IPS-NIHi11 (cell line): ENCODE measurements around the gene C16orf54.
"Not testable (repeated sequence)": the region's sequence is repeated elsewhere in the genome, so short reads cannot be mapped to it uniquely, and the experiment has no call there.

Experiments used
- DNase-seq: peaks from one replicate; pipeline ENCODE4 v3.0.0; 2012; ENCODE audit warnings: mixed read lengths, low spot score

The C16orf54 gene

GRCh38 chr16:29767062-29767461 is 21.3 kb upstream of the C16orf54 start:
- no peak for DNase-seq

GRCh38 chr16:29766571-29766970 is 20.8 kb upstream of the C16orf54 start:
- DNase-seq, result no peak

GRCh38 chr16:29765167-29766032 is 19.6 kb upstream of the C16orf54 start:
- DNase-seq, result no peak

GRCh38 chr16:29763326-29763725 is 17.5 kb upstream of the C16orf54 start:
- no peak for DNase-seq

GRCh38 chr16:29761882-29762281 is 16.1 kb upstream of the C16orf54 start:
- DNase-seq, result no peak

GRCh38 chr16:29761280-29761651 is 15.5 kb upstream of the C16orf54 start:
- DNase-seq, result not testable (repeated sequence)

GRCh38 chr16:29760567-29761279 is 14.9 kb upstream of the C16orf54 start:
- peak; percentile 35 for DNase-seq

GRCh38 chr16:29757950-29758466 is 12.2 kb upstream of the C16orf54 start:
- DNase-seq, result no peak

GRCh38 chr16:29757086-29757485 is 11.3 kb upstream of the C16orf54 start:
- DNase-seq, result not testable (repeated sequence)

- no peak for DNase-seq
Observed at GRCh38 chr16:29756654-29757053, 10.9 kb upstream of the C16orf54 start.

- DNase-seq, result no peak
Observed at GRCh38 chr16:29753516-29753915, 7.7 kb upstream of the C16orf54 start.

GRCh38 chr16:29748760-29749149 is 3.0 kb upstream of the C16orf54 start:
- DNase-seq, result not testable (repeated sequence)

- DNase-seq, result no peak
Observed at GRCh38 chr16:29747947-29748759, 2.4 kb upstream of the C16orf54 start.

- DNase-seq, result not testable (repeated sequence)
Observed at GRCh38 chr16:29746518-29746917, 728 bp upstream of the C16orf54 start.

- DNase-seq, result peak; percentile 29
Observed at GRCh38 chr16:29745121-29745852, 503 bp downstream of the C16orf54 start.

GRCh38 chr16:29744541-29745101 is 1.2 kb downstream of the C16orf54 start:
- peak; percentile 41 for DNase-seq

GRCh38 chr16:29743827-29744531 is 1.8 kb downstream of the C16orf54 start:
- no peak for DNase-seq

- DNase-seq, result no peak
Observed at GRCh38 chr16:29743475-29743826, 2.3 kb downstream of the C16orf54 start.

GRCh38 chr16:29742683-29743275 is 3.0 kb downstream of the C16orf54 start:
- no peak for DNase-seq

- DNase-seq, result not testable (repeated sequence)
Observed at GRCh38 chr16:29740630-29741015, 5.2 kb downstream of the C16orf54 start.
